ENCODE measurements around the gene NSD2. TPM values are rescaled to one million over a fixed set of nuclear protein-coding genes. Genes with fewer than 3 reads are reported as not detected.
A peak's percentile ranks its signal among the peaks of the same experiment; 100 is the strongest.

The NSD2 gene
- total and polyA plus RNA-seq, 4 experiments from 2014 or later, result 1.1 to 57.4 (median 33.2) TPM

- CTCF ChIA-PET (ENCODE audit: partially characterized antibody), result no interaction called here
Observed at GRCh38 chr4:1866189-1866661, 5.0 kb upstream of the NSD2 start.

DNA sequence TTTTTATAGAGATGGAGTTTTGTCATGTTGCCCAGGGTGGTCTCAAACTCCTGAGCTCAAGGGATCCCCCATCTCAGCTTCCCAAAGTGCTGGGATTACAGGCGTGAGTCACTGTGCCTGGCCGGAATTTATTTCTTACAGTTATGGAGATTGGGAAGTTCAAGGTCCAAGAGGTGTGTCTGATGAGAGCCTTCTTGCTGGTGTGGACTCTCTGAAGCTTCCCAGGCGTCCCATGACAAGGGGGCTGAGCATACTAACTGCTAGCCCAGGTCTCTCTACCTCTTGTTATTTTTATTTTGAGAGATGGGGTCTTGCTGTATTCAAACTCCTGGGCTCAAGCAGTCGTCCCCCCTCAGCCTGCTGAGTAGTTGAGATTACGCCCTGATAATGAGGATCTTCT lies 2.9 kb upstream of the NSD2 start:
- peak overlapping the region in 1 of 8 donors; percentile 20 for H3K4me3 Mint-ChIP-seq
- H3K27ac Mint-ChIP-seq, result peak overlapping the region in 4 of 7 donors; percentile 13 to 96 (median 61)
- Histone ChIP-seq H3K36me3 (ENCODE audit: insufficient read depth, low read length) (no peaks in the 10 kb centered on the region), H3K27ac (ENCODE audit: low read depth, low read length) (no peak overlapping the region), H3K9me3 (ENCODE audit: control insufficient read depth in 1 of 2, low read length in 2 of 2) (no peaks in the 10 kb centered on the region), H3K4me3 (ENCODE audit: low read length in 2 of 2) (no peak overlapping the region), H3K27me3 (ENCODE audit: insufficient read depth, low read length) (no peaks in the 10 kb centered on the region), H3K4me1 (ENCODE audit: insufficient read depth, low read length) (peaks cover 21% of the 10 kb centered on the region)
- ChIA-PET POLR2A (ENCODE audit: partially characterized antibody) (interaction anchor here (0.7 to 1.0 kb wide), 2 partner anchors 12 to 156 kb away, joined by 3 to 5 read pairs; partner anchors contain the start of genes LETM1 and SLBP), CTCF (ENCODE audit: partially characterized antibody) (interaction anchor here (1.1 kb wide), 1 partner anchor 30 kb away, joined by 3 read pairs; no protein-coding TSS in a partner anchor)
- peaks cover 0 to 3% of the 10 kb centered on the region in 2 donors for H3K27me3 Mint-ChIP-seq
- peaks cover 0 to 5% (median 0%) of the 10 kb centered on the region in 8 donors for H3K9me3 Mint-ChIP-seq
- H3K36me3 Mint-ChIP-seq, result peaks cover 0 to 7% of the 10 kb centered on the region in 2 donors
- intact Hi-C loops (cut with micrococcal nuclease), result no loop called here
- H3K4me1 Mint-ChIP-seq, result peaks cover 11 to 26% (median 19%) of the 10 kb centered on the region in 4 donors
- no peak for DNase-seq

More at GRCh38 chr4:1866189-1866661, 5.0 kb upstream of the NSD2 start:
- Histone ChIP-seq H3K9me3 (ENCODE audit: control insufficient read depth in 1 of 2, low read length in 2 of 2) (no peaks in the 10 kb centered on the region), H3K4me1 (ENCODE audit: insufficient read depth, low read length) (peaks cover 27% of the 10 kb centered on the region), H3K36me3 (ENCODE audit: insufficient read depth, low read length) (no peaks in the 10 kb centered on the region), H3K4me3 (ENCODE audit: low read length in 2 of 2) (no peak overlapping the region), H3K27ac (ENCODE audit: low read depth, low read length) (no peak overlapping the region), H3K27me3 (ENCODE audit: insufficient read depth, low read length) (no peaks in the 10 kb centered on the region)
- POLR2A ChIA-PET (ENCODE audit: partially characterized antibody), result no interaction called here
- Mint-ChIP-seq H3K27ac (no peak overlapping the region), H3K4me3 (no peak overlapping the region), H3K4me1 (peaks cover 7 to 28% (median 19%) of the 10 kb centered on the region in 4 donors), H3K9me3 (no peaks in the 10 kb centered on the region), H3K27me3 (no peaks in the 10 kb centered on the region), H3K36me3 (no peaks in the 10 kb centered on the region)
- intact Hi-C loops (cut with micrococcal nuclease), result no loop called here
- no peak for DNase-seq

DNA sequence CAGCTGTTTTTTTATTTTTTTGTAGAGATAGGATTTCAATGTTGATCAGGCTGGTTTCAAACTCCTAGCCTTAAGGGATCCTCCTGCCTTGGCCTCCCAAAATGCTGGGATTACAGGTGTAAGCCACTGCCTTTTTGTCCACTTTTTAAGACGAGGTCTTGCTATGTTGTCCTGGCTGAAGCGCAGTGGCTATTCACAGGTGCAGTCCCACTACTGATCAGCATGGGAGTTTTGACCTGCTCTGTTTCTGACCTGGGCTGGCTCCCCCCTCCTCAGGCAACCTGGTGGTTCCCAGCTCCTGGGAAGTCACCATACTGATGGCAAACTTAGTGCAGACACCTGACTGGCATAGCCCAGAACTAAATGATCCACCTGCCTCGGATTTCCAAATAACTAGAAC lies 2.3 kb upstream of the NSD2 start:
- POLR2A ChIA-PET (ENCODE audit: partially characterized antibody), result interaction anchor here (1.0 to 2.4 kb wide), 2 partner anchors 11 to 13 kb away, joined by 5 to 81 read pairs; partner anchors contain the start of gene LETM1
- H3K9me3 Mint-ChIP-seq, result peaks cover 0 to 5% (median 0%) of the 10 kb centered on the region in 8 donors
- no peaks in the 10 kb centered on the region for H3K9me3 ChIP-seq (ENCODE audit: control insufficient read depth in 1 of 2, low read length in 2 of 2)
- no peak overlapping the region for H3K4me3 ChIP-seq (ENCODE audit: low read length in 2 of 2)
- H3K27ac ChIP-seq (ENCODE audit: low read depth, low read length), result no peak overlapping the region
- peaks cover 13 to 29% (median 23%) of the 10 kb centered on the region in 4 donors for H3K4me1 Mint-ChIP-seq
- peaks cover 0 to 7% of the 10 kb centered on the region in 2 donors for H3K36me3 Mint-ChIP-seq
- no peaks in the 10 kb centered on the region for H3K36me3 ChIP-seq (ENCODE audit: insufficient read depth, low read length)
- H3K4me3 Mint-ChIP-seq, result peak overlapping the region in 1 of 8 donors; percentile 49
- H3K27ac Mint-ChIP-seq, result peak overlapping the region in 5 of 7 donors; percentile 29 to 96 (median 75)
- CTCF ChIA-PET (ENCODE audit: partially characterized antibody), result no interaction called here
- peaks cover 26% of the 10 kb centered on the region for H3K4me1 ChIP-seq (ENCODE audit: insufficient read depth, low read length)
- no peaks in the 10 kb centered on the region for H3K27me3 ChIP-seq (ENCODE audit: insufficient read depth, low read length)
- H3K27me3 Mint-ChIP-seq, result peaks cover 0 to 3% of the 10 kb centered on the region in 2 donors
- no peak for DNase-seq
- intact Hi-C loops (cut with micrococcal nuclease), result no loop called here

GRCh38 chr4:1869530-1870327 lies 1.5 kb upstream of the NSD2 start:
- CTCF ChIA-PET (ENCODE audit: partially characterized antibody), result interaction anchor here (0.6 to 1.1 kb wide), 3 partner anchors 13 to 31 kb away, joined by 3 to 4 read pairs (median 3); partner anchors contain the start of gene LETM1
- H3K36me3 Mint-ChIP-seq, result peaks cover 0 to 7% of the 10 kb centered on the region in 2 donors

DNA sequence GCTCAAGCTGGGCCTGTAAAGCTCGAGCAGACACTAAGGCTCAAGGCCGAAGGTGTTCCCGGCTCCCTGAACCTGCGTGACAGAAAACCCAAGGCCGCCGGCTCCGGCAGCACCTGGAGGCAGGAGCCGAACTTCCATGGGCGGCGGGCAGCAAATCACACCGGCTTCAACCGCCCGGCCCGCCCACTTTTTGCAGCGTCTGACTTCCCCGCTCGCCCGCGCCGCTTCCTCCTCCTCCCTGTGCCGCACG lies 940 bp upstream of the NSD2 start:
- Mint-ChIP-seq H3K9me3 (peaks cover 0 to 5% (median 0%) of the 10 kb centered on the region in 8 donors), H3K27me3 (peaks cover 0 to 3% of the 10 kb centered on the region in 2 donors), H3K27ac (peak overlapping the region; percentile 94 to 98 (median 95)), H3K4me1 (peaks cover 21 to 39% (median 32%) of the 10 kb centered on the region in 4 donors), H3K4me3 (peak overlapping the region; percentile 76 to 88 (median 86)), H3K36me3 (peaks cover 0 to 7% of the 10 kb centered on the region in 2 donors)
- no peaks in the 10 kb centered on the region for H3K36me3 ChIP-seq (ENCODE audit: insufficient read depth, low read length)
- peak overlapping the region in 1 of 2 donors; percentile 82 for H3K4me3 ChIP-seq (ENCODE audit: low read length in 2 of 2)
- POLR2A ChIA-PET (ENCODE audit: partially characterized antibody), result interaction anchor here (1.0 to 2.4 kb wide), 21 partner anchors 10 to 1092 kb away, joined by 3 to 81 read pairs (median 4); partner anchors contain the start of genes CTBP1, FAM193A, LETM1 and NELFA
- intact Hi-C loops (cut with micrococcal nuclease), result loop anchor here (1.0 to 10.0 kb wide), 7 partner anchors 8 to 621 kb away; partner anchors contain the start of genes CTBP1, LETM1, NELFA and SLBP
- CTCF ChIA-PET (ENCODE audit: partially characterized antibody), result interaction anchor here (0.6 to 1.1 kb wide), 3 partner anchors 14 to 30 kb away, joined by 3 to 4 read pairs (median 3); partner anchors contain the start of gene LETM1
- peak overlapping the region; percentile 91 for H3K27ac ChIP-seq (ENCODE audit: low read depth, low read length)
- DNase-seq, result peak; percentile 88 to 89 (median 88)
- H3K9me3 ChIP-seq (ENCODE audit: control insufficient read depth in 1 of 2, low read length in 2 of 2), result no peaks in the 10 kb centered on the region
- H3K27me3 ChIP-seq (ENCODE audit: insufficient read depth, low read length), result no peaks in the 10 kb centered on the region
- H3K4me1 ChIP-seq (ENCODE audit: insufficient read depth, low read length), result peaks cover 36% of the 10 kb centered on the region

More at GRCh38 chr4:1869530-1870327, 1.5 kb upstream of the NSD2 start:
- intact Hi-C loops (cut with micrococcal nuclease), result loop anchor here (1.0 to 10.0 kb wide), 7 partner anchors 7 to 621 kb away; partner anchors contain the start of genes CTBP1, LETM1, NELFA and SLBP
- H3K4me3 Mint-ChIP-seq, result peak overlapping the region; percentile 76 to 88 (median 86)
- no peak for DNase-seq
- H3K27me3 ChIP-seq (ENCODE audit: insufficient read depth, low read length), result no peaks in the 10 kb centered on the region
- peaks cover 34% of the 10 kb centered on the region for H3K4me1 ChIP-seq (ENCODE audit: insufficient read depth, low read length)
- H3K4me3 ChIP-seq (ENCODE audit: low read length in 2 of 2), result peak overlapping the region; percentile 23 to 82
- H3K27me3 Mint-ChIP-seq, result peaks cover 0 to 3% of the 10 kb centered on the region in 2 donors
- H3K27ac ChIP-seq (ENCODE audit: low read depth, low read length), result peak overlapping the region; percentile 91
- peaks cover 0 to 5% (median 0%) of the 10 kb centered on the region in 8 donors for H3K9me3 Mint-ChIP-seq
- POLR2A ChIA-PET (ENCODE audit: partially characterized antibody), result interaction anchor here (1.2 to 2.4 kb wide), 14 partner anchors 11 to 1093 kb away, joined by 3 to 81 read pairs (median 4); partner anchors contain the start of genes CTBP1, LETM1, NELFA and RNF4
- peak overlapping the region; percentile 94 to 98 (median 95) for H3K27ac Mint-ChIP-seq
- H3K36me3 ChIP-seq (ENCODE audit: insufficient read depth, low read length), result no peaks in the 10 kb centered on the region
- H3K4me1 Mint-ChIP-seq, result peaks cover 21 to 37% (median 31%) of the 10 kb centered on the region in 4 donors
- H3K9me3 ChIP-seq (ENCODE audit: control insufficient read depth in 1 of 2, low read length in 2 of 2), result no peaks in the 10 kb centered on the region

- Mint-ChIP-seq H3K4me3 (peak overlapping the region in 1 of 8 donors; percentile 68), H3K27me3 (peaks cover 0 to 3% of the 10 kb centered on the region in 2 donors), H3K4me1 (peaks cover 21 to 39% (median 33%) of the 10 kb centered on the region in 4 donors), H3K27ac (no peak overlapping the region), H3K9me3 (peaks cover 0 to 5% (median 0%) of the 10 kb centered on the region in 8 donors), H3K36me3 (peaks cover 0 to 7% of the 10 kb centered on the region in 2 donors)
- peak overlapping the region in 1 of 2 donors; percentile 84 for H3K4me3 ChIP-seq (ENCODE audit: low read length in 2 of 2)
- CTCF ChIA-PET (ENCODE audit: partially characterized antibody), result no interaction called here
- DNase-seq, result peak in 1 of 5 donors; percentile 53
- H3K27me3 ChIP-seq (ENCODE audit: insufficient read depth, low read length), result no peaks in the 10 kb centered on the region
- H3K9me3 ChIP-seq (ENCODE audit: control insufficient read depth in 1 of 2, low read length in 2 of 2), result no peaks in the 10 kb centered on the region
- H3K27ac ChIP-seq (ENCODE audit: low read depth, low read length), result peak overlapping the region; percentile 63
- no peaks in the 10 kb centered on the region for H3K36me3 ChIP-seq (ENCODE audit: insufficient read depth, low read length)
- H3K4me1 ChIP-seq (ENCODE audit: insufficient read depth, low read length), result peaks cover 40% of the 10 kb centered on the region
- intact Hi-C loops (cut with micrococcal nuclease), result loop anchor here (2.0 to 10.0 kb wide), 6 partner anchors 27 to 623 kb away; partner anchors contain the start of genes CTBP1, NELFA, SLBP and TACC3
- POLR2A ChIA-PET (ENCODE audit: partially characterized antibody), result interaction anchor here (1.6 to 2.4 kb wide), 2 partner anchors 13 to 159 kb away, joined by 16 to 81 read pairs; partner anchors contain the start of genes LETM1 and SLBP
Observed at GRCh38 chr4:1871471-1872021, 353 bp downstream of the NSD2 start.
